Urinary bladder (tissue), 4 donors: ENCODE results near the gene MELTF. TPM values are rescaled to one million over a fixed set of nuclear protein-coding genes. Genes with fewer than 3 reads are reported as not detected.
A peak's percentile ranks its signal among the peaks of the same experiment; 100 is the strongest.

Experiments used
- DNase-seq: peaks from one replicate; pipeline ENCODE4 v3.0.0-alpha.2; 2015; ENCODE audit errors: extremely low spot score
- H3K27ac ChIP-seq: one replicate; pipeline ENCODE4 v1.5.1; 2013; ENCODE audit warnings: low read depth, mild to moderate bottlenecking, moderate library complexity
- H3K36me3 ChIP-seq: one replicate; pipeline ENCODE4 v1.6.1; 2013; ENCODE audit warnings: mild to moderate bottlenecking, moderate library complexity; ENCODE audit not compliant: insufficient read depth
- H3K4me1 ChIP-seq: one replicate; pipeline ENCODE4 v1.6.1; 2013; ENCODE audit warnings: mild to moderate bottlenecking, moderate library complexity; ENCODE audit not compliant: insufficient read depth
- H3K4me3 ChIP-seq: one replicate; pipeline ENCODE4 v1.5.1; 2013; ENCODE audit warnings: low read depth, low read length
- WGBS: extraction: QIAGEN DNeasy Blood & Tissue Kit; methylation state at CpG from one replicate; pipeline ENCODE4 v1.1.7; 2013; 5-methylcytosine and 5-hydroxymethylcytosine counted together
- polyA plus RNA-seq: library from polyadenylated mRNA; stranded (reverse); fragments of 200-250 nt; gene quantifications from one replicate; pipeline ENCODE4 v1.2.3, GENCODE V29; 2013
- total RNA-seq: library from RNA; depleted of rRNA; stranded (reverse); fragments of >200 nt; gene quantifications from one replicate; pipeline ENCODE4 v1.2.3, GENCODE V29; 2014
- donor health status: healthy with polysubstance abuse.
- donor health status: healthy.

MELTF gene
- total and polyA plus RNA-seq, 2 donors = 4.9 to 8.4 TPM

GRCh38 chr3:197031315-197032285, 2.0 kb upstream of the MELTF start:
- H3K4me3 ChIP-seq = no peak overlapping the region
- H3K27ac ChIP-seq = no peak overlapping the region
- no peaks in the 10 kb centered on the region for H3K4me1 ChIP-seq
- no peaks in the 10 kb centered on the region for H3K36me3 ChIP-seq
- no peak for DNase-seq
- 29% methylated on average over 12 of the region's 12 CpGs for WGBS

GRCh38 chr3:197030379-197031314, 1.0 kb upstream of the MELTF start:
- 92% methylated on average over 31 of the region's 33 CpGs for WGBS
- no peak overlapping the region for H3K4me3 ChIP-seq
- DNase-seq = no peak
- no peak overlapping the region for H3K27ac ChIP-seq
- H3K4me1 ChIP-seq = no peaks in the 10 kb centered on the region
- H3K36me3 ChIP-seq = no peaks in the 10 kb centered on the region

GRCh38 chr3:197028728-197029510, 698 bp downstream of the MELTF start:
- no peak overlapping the region for H3K27ac ChIP-seq

GRCh38 chr3:197027896-197028727, 1.5 kb downstream of the MELTF start:
- WGBS = 85% methylated on average over 22 of the region's 22 CpGs
- no peak for DNase-seq
- no peak overlapping the region for H3K27ac ChIP-seq
- H3K36me3 ChIP-seq = no peaks in the 10 kb centered on the region
- H3K4me3 ChIP-seq = no peak overlapping the region
- H3K4me1 ChIP-seq = no peaks in the 10 kb centered on the region

More at GRCh38 chr3:197028728-197029510, 698 bp downstream of the MELTF start:
- DNase-seq = no peak
- WGBS = 9% methylated on average over 67 of the region's 67 CpGs
- Histone ChIP-seq H3K4me1 (no peaks in the 10 kb centered on the region), H3K36me3 (no peaks in the 10 kb centered on the region), H3K4me3 (peak overlapping the region; percentile 45)

- 93% methylated on average over 29 of the region's 29 CpGs for WGBS
These were observed 2.3 kb downstream of the MELTF start for GRCh38 chr3:197027151-197027895.

GRCh38 chr3:197026481-197026866, 3.1 kb downstream of the MELTF start:
- WGBS = 90% methylated on average over 9 of the region's 9 CpGs
- H3K4me3 ChIP-seq = no peak overlapping the region
- H3K4me1 ChIP-seq = no peaks in the 10 kb centered on the region
- DNase-seq = no peak
- no peaks in the 10 kb centered on the region for H3K36me3 ChIP-seq
- no peak overlapping the region for H3K27ac ChIP-seq

More at GRCh38 chr3:197027151-197027895, 2.3 kb downstream of the MELTF start:
- no peak for DNase-seq
- Histone ChIP-seq H3K36me3 (no peaks in the 10 kb centered on the region), H3K4me1 (no peaks in the 10 kb centered on the region), H3K4me3 (no peak overlapping the region), H3K27ac (no peak overlapping the region)

GRCh38 chr3:197025736-197026480, 3.7 kb downstream of the MELTF start:
- H3K27ac ChIP-seq = no peak overlapping the region
- no peaks in the 10 kb centered on the region for H3K4me1 ChIP-seq
- WGBS = 90% methylated on average over 21 of the region's 21 CpGs
- no peaks in the 10 kb centered on the region for H3K36me3 ChIP-seq
- no peak overlapping the region for H3K4me3 ChIP-seq
- DNase-seq = no peak

- Histone ChIP-seq H3K4me1 (no peaks in the 10 kb centered on the region), H3K36me3 (no peaks in the 10 kb centered on the region), H3K4me3 (no peak overlapping the region), H3K27ac (no peak overlapping the region)
- 91% methylated on average over 28 of the region's 28 CpGs for WGBS
- no peak for DNase-seq
These were observed 4.5 kb downstream of the MELTF start for GRCh38 chr3:197024881-197025735.

GRCh38 chr3:197023998-197024651, 5.5 kb downstream of the MELTF start:
- no peaks in the 10 kb centered on the region for H3K4me1 ChIP-seq
- H3K4me3 ChIP-seq = no peak overlapping the region
- WGBS = 75% methylated on average over 36 of the region's 36 CpGs
- H3K36me3 ChIP-seq = no peaks in the 10 kb centered on the region
- DNase-seq = no peak
- H3K27ac ChIP-seq = no peak overlapping the region

- H3K4me1 ChIP-seq = no peaks in the 10 kb centered on the region
- H3K4me3 ChIP-seq = no peak overlapping the region
- no peak overlapping the region for H3K27ac ChIP-seq
- no peaks in the 10 kb centered on the region for H3K36me3 ChIP-seq
- no peak for DNase-seq
- 60% methylated on average over 27 of the region's 27 CpGs for WGBS
These were observed 6.2 kb downstream of the MELTF start for GRCh38 chr3:197023241-197023997.
